ENCODE results near the gene TRAF6.
"Not testable (repeated sequence)": the region's sequence is repeated elsewhere in the genome, so short reads cannot be mapped to it uniquely, and the experiment has no call there.

TRAF6 gene, protein sequence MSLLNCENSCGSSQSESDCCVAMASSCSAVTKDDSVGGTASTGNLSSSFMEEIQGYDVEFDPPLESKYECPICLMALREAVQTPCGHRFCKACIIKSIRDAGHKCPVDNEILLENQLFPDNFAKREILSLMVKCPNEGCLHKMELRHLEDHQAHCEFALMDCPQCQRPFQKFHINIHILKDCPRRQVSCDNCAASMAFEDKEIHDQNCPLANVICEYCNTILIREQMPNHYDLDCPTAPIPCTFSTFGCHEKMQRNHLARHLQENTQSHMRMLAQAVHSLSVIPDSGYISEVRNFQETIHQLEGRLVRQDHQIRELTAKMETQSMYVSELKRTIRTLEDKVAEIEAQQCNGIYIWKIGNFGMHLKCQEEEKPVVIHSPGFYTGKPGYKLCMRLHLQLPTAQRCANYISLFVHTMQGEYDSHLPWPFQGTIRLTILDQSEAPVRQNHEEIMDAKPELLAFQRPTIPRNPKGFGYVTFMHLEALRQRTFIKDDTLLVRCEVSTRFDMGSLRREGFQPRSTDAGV

DNA sequence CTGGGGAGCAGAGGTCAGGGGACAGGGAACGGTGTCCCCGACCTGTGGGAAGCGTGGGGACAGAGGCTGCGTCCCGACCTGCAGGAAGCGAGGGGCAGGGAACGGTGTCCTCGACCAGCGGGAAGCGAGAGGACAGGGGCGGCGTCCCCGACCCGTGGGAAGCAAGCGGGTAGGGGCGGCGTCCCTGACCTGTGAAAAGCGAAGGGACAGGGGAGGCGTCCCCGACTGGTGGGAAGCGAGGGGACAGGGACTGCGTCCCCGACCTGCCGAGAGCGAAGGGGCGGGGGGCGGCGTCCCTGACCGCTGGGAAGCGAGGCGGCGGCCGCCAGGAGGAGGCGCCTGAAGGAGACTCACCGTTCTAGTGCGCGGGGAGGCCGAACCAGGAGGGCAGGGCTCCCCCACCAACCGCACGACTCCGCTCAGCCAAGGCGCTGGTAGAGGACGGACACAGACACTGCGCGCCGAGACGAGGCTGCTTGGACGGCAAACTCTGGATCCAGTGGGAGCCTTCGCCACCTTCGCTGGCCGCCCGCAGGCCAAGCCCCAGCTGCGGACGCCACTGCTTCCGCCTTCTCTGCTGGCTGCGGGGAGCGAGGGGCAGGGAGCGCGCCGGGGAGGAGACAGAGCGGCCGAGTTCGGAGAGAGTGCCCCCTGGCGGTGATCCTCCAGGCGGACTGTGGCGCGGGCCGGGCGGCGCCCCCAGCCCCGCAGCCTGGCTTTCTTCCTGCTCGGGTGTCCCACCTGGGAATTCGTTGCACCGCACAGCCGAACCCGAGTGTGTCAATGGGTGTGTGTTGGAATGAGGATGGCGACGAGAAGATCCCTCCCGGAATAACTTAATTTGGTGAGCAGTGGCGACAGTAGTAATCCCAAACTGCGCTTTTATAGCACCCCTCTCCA, at the start of gene TRAF6:
Gene TRAF6, minus strand, starts transcription at position 579 of the 900 bp plus-strand sequence. CDS start 8,757 bp downstream, outside the sequence.
- peak; percentile 88 for DNase-seq

DNA sequence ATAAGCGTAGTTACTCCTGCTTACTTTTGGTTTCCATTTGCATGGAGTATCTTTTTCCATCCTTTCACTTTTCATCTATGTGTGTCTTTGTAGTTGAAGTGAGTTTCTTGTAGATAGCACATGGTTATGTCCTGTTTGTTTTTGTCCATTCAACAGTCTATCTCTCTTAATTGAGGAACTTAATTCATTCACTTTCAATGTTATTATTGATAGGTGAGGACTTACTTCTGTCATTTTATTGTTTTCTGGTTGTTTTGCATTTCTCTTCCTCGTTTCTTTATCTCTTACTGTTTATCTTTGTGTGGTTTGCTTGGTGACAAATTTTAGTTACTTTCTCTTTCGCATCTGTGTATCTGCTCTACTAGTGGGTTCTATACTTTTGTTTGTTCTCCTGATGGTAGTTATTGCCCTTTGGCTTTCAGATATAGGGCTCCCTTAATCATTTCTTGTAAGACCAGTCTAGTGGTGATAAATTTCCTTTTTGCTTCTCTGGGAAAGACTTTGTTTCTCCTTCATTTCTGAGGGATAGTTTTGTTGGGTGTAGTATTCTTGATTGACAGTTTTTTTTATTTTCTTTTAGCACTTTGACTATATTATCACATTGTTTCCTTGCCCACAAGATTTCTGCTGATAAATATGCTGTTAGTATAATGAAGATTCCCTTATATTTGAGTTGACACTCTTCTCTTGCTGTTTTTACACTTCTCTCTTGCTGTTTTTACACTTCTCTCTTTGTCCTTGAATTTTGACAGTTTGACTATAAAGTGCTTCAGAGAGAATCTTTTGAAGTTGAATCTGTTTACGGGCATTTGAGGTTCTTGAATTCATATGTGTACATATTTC, 48.7 kb upstream of the TRAF6 start:
- peak; percentile 40 for DNase-seq

DNA sequence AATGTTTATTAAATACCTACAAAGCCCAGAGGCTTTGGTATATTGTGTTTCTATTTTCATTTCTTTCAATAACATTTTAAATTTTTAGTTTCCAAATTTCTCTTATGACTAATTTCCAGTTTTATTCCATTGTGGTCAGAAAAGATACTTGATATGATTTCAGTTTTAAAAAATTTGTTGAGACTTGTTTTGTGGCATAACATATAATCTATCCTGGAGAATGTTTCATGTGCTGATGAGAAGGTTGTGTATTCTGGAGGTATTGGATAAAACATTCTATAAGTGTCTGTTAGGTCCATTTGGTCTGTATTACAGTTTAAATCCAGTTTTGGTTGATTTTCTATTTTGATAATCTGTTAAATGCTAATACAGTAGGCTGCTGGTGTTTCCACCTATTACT, 47.9 kb upstream of the TRAF6 start:
- no peak for DNase-seq

DNA sequence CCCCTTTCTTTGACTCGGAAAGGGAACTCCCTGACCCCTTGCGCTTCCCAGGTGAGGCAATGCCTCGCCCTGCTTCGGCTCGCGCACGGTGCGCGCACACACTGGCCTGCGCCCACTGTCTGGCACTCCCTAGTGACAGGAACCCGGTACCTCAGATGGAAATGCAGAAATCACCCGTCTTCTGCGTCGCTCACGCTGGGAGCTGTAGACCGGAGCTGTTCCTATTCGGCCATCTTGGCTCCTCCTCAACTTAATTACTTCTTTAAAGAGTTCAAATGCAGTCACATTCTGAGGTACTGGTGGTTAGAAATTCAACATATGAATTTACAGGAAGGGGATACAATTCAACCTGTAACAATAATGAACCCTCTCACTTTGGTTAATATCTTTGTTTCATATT, 47.3 kb upstream of the TRAF6 start:
- DNase-seq = not testable (repeated sequence)

DNA sequence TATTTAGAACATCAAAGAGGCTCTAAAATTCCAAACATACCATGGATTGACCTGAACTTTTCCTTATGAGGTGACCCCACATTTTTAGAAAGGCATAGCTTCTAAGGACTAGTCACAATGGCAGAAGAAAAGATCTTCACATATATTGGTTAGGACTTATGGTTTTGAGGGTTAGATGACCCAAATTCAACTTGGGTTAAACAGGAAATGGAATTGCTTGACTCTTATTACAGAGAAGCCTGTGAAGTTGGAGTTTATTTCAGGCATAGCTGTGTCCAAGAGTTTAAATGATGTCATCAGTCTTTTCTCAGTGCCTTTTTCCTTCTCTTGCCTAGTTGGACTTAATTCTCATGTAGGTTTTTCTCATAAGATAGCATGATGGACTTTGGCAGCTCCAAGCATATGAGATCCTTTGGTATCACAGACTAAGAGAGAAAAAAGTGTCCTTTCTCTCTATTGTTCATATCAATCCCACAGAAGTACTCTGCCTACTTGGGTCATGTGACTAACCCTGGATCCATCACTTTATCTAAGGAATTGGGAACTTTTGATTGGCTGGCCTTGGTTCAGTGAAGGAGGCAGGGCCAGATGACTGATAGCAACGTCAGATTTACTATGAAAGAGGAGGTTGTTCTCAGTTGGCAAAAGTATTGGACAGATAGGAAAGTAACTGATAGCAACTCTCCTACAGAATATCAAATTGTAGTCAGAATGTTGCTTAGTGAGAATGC, 40.5 kb upstream of the TRAF6 start:
- no peak for DNase-seq

DNA sequence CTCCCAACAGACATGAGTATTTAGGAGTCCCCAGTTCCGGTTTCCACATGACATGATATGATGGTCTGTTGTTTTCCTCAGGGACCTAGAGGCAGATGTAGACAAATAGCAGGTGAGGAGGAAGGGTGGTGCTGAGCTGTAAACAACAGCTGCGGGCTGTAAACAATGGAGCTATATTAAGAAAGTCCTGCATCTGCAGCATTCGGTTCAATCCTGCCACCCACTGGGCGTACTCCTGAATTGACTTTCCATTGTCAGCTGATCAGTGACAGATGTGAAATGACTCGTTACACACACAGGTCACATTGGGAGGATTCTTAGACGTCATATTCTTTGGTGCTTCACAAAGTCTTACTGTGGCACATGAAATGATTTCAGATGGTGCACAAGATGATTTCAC, 30.9 kb upstream of the TRAF6 start:
- DNase-seq = peak; percentile 38

DNA sequence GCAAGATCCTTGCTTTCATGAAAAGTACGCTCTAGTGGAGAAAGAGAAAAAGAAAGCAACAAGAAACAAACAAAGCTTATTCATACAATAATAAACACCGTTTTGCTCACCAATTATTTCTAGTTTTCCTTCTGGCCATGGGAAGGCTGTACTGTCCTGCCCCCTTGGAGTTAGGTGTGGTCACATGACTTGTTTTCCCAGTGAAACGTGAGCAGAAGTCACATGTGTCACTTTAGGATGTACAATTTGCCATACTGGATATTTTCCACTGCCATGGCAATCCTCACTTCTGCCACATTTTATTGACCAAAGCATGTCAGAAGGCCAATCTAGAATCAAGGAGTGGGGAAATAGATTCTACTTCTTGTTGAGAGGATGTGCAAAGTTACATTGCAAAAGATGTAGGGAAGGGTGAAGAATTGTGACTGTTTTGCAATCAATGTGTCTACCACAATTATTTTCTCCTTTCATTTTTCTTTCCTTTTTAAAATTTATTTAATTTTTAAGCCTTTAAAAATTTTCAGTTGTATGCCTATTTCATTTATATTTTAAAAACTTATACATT, 24.3 kb upstream of the TRAF6 start:
- DNase-seq = no peak

DNA sequence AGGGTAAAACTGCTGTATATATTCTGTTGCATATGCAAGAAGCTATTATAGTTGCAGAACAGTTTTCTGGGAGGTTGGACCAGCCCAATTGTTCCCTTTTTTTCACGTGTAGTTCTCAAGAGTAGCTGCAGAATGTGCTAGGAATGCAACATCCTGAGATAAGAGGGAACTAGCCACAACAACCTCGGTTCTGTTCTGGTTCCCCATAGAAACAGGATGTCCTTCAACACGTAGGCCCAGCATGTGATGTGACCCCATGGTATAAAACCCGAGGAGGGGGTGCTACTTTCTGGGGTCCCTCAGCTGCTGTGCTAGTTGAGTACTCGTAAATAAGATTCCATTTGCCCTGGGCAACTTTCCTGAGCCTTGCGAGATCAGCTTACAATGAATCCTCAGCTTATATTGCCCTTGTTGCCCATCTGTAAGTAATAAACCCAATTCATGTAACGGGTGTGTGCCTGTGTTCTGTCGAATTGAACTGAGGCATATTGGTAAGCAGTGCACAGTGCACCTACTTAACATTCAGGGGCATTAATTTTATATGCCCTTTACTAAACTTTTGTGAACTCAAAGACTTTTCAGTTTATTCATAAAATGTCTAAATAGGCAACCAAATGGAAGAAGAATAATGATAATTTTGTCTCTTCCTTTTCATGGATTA, 23.0 kb upstream of the TRAF6 start:
- DNase-seq = no peak

DNA sequence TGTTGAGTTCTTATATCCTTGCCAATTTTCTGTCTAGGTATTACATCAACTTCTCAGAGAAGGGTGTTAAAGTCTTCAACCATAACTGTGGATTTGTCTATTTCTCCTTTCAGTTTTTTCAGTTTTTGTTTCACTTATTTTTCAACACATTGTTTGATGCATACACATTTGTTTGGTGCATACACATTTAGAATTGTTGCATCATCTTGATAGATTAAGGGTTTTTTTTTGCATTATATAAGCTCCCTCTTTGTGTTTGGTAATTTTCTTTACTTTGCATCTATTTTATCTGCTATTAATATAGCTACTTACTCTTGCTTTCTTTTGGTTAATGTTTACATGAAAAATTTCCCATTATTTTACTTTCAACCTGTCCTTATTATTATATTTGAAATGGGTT, 20.8 kb upstream of the TRAF6 start:
- DNase-seq = no peak

DNA sequence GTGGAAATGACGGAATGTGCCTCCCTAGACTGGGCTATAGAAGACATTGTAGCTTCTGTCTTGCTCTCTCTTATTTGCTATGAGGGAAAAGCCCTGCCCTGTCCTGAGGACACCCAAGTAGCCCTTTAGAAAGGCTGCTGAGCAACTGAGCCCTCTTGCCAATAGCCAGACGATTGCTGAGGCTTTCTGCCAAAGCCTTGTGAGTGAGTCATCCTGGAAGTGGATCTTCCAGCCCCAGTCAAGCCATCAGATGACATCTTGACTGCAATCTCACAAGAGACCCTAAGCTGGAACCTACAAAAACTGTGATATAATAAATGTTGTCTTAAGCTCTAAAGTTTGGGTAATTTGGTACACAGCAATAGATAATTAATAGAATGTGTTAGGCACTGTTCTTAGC, 3.9 kb upstream of the TRAF6 start:
- DNase-seq = no peak

DNA sequence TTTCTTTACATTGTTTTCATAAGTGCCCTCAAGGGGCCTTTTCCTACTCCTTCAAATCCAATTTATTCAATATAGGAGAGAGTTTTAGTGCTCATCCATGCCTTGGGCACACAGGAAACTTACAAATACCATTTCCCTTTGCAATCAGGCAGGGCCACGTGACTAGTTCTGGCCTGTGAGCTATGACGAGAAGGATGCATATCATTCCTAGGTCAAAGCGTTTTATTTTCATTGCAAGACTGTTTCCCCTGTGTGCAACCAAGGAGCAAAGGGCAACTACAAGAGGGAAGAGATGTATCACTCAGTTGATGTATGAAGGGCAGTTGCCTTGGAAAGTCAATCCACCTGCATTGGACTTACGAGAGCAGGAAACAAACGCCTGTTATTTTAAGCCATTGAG, 1.9 kb upstream of the TRAF6 start:
- no peak for DNase-seq

DNA sequence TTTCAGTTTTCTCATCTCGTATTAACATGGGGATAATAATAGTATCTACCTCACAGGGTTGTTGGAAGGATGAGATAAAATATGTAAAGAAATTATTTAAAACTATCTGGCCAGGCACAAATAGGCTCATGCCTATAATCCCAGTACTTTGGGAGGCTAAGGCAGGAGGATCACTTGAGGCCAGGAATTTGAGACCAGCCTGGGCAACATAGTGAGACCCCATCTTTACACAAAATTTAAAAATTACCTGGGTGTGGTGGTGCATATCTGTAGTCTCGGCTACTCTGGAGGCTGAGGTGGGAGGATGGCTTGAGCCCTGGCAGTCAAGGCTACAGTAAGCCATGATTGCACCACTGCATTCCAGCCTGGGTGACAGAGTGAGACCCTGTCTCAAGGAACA, 990 bp upstream of the TRAF6 start:
- not testable (repeated sequence) for DNase-seq

DNA sequence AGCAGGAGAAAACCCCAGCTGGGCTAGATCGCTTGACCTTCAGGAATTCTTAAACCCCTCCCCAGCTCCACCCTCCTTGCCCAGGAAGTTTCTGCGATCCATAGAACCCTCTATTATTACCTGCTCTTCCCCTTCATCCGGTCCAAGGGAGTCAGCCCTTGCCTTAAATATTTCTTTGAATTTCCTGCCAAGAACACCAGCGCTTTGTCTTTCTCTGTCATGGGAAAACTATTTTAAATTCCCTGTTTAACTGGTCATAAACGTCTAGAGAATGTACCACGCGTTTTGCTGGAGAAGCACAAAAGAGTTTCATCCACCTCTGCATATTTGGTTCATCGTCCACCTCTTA, 496 bp upstream of the TRAF6 start:
- no peak for DNase-seq

DNA sequence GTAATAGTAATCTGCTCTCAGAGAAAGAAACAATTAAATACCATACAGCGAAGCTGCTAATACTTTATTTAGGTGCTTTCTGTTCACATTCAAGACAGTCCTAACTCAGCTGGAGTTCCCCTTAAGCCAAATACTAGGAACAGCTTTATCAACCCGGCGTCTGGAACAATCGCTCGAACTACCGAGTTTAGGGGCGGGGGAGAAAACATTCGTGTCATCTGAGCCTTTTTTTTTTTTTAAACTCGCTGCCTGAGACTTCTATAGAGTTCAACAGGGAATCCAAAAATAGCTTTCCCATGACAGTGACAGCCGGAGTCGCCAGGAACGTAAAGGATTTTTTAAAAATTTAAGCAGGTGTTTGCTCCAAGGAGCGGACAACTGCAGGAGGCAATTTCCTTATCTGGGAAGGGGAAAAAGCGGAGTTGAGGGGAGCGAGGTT, 852 bp downstream of the TRAF6 start:
- DNase-seq = peak; percentile 58

DNA sequence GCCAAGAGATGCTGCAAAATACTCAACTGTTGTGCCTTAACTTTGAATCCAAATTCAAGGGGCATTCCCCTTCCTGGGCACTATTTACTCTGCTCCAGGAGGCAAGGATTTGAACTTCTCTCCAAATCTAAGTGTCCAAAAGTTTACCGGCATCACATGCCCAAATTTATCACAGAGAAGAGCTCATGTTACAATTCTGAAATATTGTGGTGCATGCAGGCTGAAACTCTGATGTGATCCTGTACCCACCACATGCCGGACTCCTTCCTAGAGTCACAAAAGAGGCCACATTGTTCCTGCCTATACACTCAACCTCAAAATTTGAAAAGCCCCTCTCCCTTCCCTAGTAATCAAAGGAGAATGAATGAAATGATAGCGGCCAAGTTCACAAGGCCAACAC, 1.3 kb downstream of the TRAF6 start:
- no peak for DNase-seq

DNA sequence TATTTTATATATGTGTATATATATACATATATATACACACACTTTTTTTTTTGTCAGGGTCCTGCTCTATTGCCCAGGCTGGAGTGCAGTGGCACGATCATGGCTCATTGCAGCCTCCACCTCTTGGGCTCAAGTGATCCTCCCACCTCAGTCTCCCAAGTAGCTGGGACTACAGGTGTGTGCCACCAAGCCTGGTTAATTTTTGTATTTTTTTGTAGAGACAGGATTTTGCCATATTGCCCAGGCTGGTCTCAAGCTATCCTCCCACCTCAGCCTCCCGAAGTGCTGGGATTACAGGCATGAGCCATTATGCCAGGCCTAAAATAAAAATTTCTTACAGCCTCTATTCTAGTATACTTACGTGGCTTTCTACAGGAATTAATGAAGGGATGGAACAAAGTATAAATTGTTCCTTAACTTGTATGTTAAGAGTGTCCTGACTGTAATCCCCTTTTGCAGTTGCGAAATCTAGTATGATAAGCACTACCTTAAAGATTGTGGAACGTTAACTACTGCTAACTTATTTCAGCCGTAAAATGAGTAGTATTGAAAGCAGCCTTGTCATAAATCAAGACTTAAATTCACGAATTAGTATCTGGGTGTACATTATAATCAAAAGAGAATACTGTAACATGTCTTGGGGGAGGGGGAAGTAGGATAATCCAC, 2.1 kb downstream of the TRAF6 start:
- DNase-seq = no peak

DNA sequence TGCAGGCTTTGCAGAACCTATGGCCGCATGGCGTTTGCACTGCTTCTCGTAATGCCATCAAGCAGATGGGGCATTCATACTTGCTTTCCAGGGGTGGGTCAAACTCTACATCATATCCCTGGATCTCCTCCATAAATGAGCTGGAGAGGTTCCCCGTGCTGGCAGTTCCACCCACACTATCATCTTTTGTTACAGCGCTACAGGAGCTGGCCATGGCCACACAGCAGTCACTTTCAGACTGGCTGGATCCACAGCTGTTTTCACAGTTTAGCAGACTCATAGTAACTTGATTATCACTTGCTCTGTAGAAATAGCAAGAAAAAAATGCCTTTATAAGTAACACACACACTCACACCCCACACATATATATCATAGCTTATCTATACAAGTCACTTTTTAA, 8.8 kb downstream of the TRAF6 start:
- no peak for DNase-seq

DNA sequence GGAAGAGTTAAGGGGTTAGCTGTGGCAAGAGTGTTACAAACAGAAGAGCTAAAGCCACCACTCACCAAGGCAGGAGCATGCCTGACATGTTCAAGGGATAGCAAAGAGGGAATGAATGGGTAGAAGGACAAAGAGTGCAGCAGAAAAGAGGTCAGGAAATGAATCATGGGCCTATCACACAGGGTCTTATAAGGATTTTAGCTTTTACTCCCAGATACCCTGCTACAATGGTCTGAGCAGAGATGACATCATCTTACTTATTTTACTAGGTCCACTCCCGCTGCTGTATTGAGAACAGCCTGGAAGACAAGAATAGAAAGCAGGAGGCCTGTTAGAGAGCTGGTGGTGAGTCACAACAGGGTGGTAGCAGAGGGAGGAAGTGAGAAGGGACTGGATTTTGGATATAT, 9.8 kb downstream of the TRAF6 start:
- DNase-seq = no peak

DNA sequence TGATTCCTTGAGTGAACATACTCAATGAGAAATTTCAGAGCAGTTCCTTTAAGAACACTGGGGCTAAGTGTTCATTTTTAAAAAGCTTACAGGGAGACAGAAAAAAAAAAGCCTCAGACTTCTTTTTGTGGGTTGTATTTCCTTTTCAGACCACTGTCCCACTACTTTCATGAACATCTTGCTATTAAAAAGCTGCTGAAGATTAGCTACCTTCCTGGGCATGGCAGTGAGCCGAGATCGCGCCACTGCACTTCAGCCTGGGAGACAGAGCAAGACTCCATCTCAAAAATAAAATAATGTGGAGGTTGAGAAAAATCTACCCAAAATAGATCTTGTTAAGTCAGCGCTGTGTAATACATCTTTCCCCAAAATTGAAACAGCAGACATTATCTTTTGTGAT, 10.8 kb downstream of the TRAF6 start:
- DNase-seq = no peak

DNA sequence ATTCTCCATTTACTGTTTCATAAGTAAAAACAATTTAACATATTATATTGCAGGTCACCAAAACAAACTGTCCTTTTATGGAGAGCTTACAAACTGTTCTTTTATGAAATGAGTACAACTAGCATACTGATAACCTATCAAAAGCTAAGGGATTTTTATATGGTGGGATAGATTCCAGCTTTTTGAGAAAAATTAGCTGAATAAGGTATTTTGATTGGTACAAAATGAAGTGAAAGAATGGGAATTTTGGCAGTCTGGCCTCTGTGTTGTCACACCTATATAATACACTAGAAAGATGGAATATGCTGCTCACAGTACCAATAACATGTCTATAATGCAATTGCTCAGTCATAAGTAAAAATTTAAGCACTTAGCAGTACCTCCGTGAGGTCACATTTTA, 11.4 kb downstream of the TRAF6 start:
- no peak for DNase-seq

DNA sequence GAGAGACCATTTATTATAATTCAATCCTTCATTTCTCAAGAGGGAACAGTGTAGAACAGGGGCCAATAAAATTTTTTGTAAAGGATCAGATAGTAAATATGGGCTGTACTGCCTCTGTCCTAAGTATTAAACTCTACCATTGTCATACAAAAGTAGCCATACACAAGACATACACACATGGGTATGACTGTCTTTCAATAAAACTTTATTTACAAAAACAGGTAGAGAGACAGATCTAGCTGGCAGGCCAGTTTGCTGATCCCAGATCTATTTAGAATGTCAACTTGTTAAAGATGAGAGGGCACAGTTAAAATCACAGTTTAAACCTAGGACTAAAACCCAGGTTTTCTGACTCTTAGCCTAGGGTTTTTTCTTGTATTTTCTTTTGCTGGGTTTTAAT, 16.7 kb downstream of the TRAF6 start:
- DNase-seq = no peak
